Activated CD8-positive, alpha-beta memory T cell treated with anti-CD3 and anti-CD28 coated beads, Interleukin-2, amount 50 U/mL, for 24 hours (primary cell): ENCODE data around the gene APOBEC3A.
A peak's percentile ranks its signal among the peaks of the same experiment; 100 is the strongest.
"Not testable (repeated sequence)": the region's sequence is repeated elsewhere in the genome, so short reads cannot be mapped to it uniquely, and the experiment has no call there.

Source experiments
- DNase-seq: peaks from one replicate; pipeline ENCODE4 v3.0.0-alpha.2; 2020; ENCODE audit errors: extremely low read depth

The APOBEC3A gene

DNA sequence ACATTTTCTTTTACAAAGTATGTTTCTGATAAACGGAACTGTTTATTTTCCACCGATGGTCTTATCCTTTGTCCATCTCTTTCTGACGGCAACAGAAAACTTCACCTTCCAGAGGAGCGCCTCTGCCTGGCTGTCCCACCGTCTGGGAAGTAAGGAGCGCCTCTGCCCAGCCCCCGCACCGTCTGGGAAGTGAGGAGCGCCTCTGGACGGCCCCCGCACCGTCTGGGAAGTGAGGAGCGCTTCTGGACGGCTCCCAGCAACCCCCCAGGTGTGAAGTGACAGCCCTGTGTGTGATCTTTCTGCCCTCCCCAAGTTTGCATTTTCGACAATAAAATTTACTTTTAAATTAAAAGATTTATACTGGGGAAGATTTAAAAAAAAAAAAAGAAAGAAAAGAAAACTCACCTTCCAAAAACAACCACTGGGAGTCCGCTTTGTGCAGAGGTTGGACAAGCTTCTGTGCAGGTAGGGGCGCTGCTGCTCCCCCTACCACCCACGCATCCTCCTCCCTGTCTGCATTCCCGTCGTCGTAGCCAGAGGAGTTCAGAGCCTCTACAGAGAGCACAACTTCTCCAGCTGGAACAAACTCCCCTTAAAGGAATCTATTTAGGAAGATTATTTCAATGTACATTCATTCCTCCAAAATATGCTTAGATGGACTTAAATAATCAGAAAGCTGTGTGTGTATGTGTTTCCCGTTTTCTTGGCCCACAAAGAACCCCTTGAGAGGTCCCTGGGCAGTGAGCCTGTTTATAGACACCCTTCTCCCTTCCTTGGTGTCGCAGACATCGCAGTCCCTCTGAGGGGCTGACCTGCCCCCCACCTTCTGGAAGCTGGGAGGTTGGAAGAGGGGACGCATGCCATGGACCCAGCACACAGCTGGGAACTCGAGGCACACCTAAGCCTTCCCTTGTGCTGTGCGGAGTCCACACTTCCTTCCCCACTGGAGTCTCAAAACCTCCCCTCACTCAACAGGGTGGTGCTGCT, 23.9 kb downstream of the APOBEC3A start:
- DNase-seq: no peak

DNA sequence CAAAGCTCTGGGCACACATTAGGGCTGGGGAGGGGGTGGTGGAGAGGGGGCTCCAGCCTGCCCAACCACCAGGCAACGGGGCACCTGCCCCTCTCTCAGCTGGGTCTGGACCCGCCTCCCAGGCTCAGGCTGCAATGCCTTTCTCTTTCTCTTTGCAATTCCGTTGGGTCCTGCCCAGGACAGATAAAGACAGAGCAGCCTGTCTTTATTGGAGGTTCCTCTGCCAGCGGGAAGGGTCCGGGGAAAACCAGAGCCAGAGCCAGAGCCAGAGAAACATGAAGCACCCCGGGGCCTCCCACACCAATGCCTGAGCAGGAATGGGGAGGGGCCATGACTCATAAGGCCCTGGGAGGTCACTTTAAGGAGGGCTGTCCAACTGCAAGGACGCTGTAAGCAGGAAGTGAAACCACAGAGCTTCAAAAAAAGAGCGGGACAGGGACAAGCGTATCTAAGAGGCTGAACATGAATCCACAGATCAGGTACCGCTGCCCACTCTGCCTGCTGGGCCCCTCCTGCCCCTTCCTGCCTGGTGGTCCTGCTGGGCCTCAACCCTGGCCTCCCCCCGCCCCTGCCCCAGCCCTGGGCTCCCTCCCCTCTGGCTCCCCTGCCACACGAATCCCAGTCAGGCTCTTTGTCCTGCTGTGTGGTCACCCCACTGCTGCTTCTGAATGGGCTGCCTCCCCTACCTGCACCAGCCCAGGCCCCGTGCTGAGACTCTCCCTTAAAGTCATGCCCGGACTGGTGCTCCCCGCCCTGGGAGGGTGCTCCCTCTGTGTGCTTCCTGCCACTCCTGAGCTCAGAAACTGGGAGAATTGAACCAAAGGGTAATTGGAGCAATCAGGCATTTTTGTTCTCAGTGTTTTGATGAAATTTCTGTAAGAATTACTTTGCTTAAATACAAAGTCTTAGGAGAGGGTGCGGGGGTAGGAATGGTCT, 24.9 kb downstream of the APOBEC3A start, which contains the start of gene APOBEC3B:
Gene APOBEC3B, plus strand, starts transcription at position 356 of the 936 bp plus-strand sequence. Its CDS starts 107 bp downstream, at position 463.
- peak; percentile 40 for DNase-seq

DNA sequence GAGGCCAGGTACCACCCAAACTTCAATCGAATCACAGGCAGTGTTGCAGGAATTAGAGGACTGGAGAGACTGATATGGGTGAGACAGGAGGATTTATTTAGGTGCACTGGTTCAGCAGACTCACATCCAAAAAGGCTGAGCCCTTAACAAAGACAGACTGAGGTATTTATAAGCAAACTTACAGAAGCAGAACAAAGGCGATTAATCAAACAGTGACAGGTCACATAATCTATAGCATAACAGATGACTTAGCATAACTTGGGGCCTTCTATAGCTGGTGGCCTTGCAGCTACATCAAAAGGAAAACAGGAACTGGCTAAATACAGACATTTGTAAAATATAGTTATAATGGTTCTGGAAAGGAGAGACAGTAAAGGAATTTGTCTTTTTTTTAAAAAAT, 26.8 kb downstream of the APOBEC3A start:
- DNase-seq: no peak

DNA sequence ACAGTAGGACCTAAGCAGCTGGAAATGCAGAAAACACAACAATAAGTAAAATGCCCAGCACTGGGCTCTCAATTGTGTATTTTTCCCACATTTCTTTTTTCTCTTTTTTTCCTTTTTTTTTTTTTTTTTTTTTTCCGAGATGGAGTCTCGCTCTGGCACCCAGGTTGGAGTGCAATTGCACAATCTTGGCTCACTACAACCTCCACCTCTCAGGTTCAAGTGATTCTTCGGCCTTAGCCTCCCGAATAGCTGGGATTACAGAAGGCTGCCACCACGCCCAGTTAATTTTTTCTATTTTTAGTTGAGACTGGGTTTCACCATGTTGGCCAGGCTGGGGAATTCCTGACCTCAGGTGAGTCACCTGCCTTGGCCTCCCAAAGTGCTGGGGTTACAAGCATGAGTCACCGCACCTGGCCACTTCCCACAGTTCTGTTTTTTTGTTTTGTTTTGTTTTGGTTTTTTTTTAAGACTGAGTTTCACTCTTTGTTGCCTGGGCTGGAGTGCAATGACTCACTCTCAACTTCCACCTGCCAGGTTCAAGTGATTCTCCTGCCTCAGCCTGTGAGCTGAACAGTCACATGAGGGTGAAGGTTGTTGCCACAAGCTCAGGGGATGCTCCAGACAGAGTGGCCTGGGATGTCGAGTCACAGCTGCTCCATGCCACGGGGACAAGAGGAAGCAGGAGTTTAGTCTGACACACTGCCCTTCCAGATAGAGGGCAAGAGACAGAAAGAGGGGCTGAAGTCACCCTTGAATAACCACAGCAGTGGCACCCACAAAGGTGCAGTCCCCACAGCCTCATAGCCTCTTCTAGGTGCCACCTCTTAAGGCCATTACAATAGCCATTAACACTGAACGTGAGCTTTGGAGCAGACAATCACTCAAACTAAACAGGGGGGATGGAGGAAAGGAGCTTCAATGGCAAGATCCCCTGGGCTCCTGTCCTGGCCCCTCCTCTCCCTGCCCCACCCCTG, 27.7 kb downstream of the APOBEC3A start:
- DNase-seq: peak; percentile 69

DNA sequence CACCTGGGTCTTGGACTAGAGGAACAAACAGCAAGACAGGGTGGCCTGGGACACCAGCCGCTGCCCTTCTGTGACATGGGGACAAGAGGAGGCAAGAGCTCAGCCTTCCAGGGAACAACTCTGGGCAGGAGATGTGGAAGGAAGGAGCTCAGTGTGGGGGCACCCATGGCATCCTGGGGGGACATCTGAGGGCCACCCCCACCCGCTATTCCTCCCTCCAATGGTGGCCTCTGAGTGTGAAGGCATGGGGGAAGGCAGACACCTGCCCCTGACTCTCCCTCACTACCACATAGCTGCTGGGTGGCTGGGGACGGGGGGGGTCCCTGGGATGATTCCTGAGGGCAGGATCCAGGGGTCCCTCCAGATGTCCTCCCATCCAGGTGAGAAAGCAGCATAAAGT, 29.2 kb downstream of the APOBEC3A start:
- no peak for DNase-seq

DNA sequence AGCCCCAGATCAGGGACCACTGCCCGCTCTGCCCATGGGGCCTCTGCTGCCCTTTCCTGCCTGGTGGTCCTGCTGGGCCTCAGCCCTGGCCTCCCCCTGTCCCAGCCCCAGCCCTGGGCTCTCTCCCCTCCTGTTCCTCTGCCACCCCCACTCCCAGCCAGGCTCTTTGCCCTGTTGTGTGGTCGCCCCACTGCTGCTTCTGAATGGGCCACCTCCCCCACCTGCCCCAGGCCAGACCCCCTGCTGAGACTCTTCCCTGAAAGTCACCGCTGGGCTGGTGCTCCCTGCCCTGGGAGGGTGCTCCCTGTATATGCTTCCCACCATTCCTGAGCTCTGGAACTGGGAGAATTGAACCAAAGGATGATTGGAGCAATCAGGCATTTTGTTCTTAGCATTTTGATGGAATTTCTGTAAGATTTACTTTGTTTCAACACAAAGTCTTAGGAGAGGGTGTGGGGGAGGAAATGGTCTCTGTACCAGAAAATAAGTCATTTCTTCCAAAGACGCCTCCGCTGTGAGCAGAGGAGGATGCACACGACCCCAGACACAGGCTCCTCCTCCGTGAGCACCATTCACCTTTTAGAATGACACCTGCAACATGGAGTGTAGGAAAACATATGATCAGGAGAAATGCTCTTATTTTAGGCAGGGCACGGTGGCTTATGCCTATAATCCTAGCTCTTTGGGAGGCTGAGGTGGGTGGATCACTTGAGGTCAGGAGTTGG, 29.9 kb downstream of the APOBEC3A start:
- no peak for DNase-seq

DNA sequence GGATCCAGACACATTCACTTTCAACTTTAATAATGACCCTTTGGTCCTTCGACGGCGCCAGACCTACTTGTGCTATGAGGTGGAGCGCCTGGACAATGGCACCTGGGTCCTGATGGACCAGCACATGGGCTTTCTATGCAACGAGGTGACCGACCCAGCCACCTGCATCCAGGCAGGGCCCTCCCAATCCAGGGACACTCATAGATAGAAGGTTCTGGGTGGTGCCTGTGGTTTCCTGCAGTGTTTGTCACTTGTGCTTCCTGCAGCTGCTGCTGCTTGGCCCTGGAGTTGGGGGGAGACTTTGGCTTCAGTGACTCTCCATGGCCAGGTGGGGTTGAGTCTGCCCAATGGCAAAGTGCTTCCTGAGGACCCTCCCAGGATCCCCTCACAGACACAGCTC, 32.1 kb downstream of the APOBEC3A start:
- no peak for DNase-seq

DNA sequence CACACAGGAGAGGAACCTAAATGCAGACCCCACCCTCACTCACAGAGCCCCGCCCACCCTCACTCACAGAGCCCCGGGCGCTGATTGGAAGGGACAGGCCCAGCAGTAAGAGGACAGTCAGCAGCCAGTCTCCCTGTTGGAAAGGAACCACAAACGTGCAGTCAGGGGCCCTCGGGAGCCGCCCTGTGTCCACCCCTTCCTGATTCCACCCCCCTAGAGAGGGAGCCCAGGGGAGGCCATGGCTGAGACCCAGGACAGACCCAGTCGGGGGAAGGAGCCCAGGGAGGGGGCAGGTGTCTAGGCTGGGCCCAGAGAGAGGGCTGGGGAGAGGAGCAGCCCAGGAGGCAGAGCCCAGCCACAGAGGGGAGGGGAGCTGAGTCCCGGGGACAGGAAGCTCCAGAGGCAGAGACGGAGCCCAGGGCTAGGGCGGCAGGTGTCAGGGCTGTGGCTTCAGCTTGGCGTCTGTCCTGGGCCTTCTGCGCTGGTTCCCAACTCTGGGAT, 35.5 kb downstream of the APOBEC3A start:
- not testable (repeated sequence) for DNase-seq

DNA sequence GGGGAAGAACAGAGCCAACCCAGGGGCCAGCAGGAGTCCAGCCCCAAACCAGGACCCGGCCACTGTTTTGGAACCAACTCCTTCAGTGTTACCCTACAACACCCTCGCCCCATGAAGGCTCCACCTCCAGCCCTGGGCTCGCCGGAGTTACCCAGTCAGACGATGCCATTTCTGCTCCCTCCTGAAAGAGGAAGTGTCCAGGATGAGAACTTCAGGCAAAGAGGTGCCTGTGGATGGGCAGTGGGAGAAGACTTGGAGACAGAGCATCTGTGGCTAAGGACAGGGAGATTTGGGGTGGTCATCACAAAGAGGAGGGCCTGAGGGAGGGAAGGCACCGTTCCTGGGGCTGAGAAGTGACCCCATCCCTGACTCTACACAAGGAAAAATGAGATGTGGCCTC, 38.7 kb downstream of the APOBEC3A start:
- DNase-seq: no peak

DNA sequence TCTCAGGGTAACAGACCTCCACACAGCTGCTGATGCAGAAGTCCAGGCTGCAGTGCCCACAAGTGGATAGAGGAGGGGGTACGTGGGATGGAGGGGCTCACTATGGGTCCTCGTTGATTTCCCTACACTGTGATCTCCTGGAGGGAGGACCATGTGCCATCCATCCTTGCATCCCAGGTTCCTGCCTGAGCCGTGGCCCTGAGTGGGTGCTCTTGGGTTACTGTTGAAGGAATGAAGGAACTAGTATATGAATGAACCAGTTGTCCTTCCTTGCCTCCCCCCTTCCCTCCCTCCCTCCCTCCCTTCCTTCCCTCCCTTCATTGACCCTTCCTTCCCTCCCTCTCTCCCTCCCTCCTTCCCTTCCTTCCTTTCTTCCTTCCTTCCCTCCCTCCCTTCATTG, 40.1 kb downstream of the APOBEC3A start:
- DNase-seq: no peak

DNA sequence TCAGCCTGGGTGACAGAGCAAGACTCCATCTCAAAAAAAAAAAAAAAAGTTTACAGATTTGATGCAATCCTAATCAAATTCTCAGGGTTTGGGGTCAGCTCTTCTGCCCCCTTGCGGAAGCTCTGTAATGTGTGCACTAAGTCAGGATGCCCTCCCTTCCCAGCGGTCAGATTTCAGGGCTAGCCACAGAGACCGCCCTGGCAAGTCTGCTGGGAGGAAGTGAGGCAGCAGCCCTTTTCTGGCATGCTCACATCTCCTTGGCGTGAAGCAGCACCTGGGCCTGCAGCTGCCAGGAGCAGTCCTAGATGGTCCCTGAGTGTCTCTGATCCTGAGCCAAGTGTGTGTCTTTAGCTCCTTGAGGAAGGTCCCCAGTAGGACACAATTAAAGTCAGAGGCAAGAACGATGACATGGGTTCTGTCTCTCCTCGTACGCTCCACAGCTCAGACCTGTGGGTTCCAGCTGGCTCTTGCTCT, 45.8 kb downstream of the APOBEC3A start:
- peak; percentile 38 for DNase-seq

DNA sequence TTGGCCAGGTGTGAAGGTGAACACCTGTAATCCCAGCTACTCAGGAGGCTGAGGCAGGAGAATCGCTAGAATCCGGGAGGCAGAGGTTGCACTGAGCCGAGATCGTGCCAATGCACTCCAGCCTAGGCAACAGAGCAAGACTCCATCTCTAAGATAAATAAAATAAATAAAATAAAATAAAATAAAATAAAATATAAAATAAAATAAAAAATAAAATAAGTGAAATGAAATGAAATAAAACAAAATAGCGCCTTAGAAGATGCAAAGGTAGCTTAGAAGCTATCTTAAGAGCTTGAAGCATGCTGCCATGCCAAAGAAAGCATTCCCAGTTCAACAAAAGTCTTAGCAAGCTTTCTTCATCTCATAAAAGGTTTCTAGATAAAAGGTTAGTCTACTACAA, 49.8 kb downstream of the APOBEC3A start:
- no peak for DNase-seq

DNA sequence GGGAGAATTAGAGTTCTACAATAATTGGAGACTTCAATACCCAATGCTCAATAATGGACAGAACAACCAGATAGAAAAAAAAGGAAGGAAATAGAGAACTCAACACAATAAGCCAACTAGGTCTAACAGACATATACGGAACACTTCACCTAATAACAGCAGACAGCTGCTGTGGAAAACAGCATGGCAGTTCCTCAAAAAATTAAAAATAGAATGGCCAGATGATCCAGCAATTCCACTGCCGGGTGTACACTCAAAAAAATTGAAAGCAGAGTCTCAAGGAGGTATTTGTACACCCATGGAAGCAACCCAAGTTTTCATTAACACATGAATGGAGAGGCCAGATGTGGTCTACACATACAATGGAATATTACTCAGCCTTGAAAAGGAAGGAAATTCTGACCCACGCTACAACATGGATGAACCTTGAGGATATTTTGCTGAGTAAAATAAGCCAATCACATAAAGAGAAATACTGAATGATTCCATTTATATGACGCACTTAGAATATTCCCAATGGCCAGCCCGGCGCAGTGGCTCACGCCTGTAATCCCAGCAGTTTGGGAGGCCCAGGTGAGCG, 51.0 kb downstream of the APOBEC3A start:
- DNase-seq: not testable (repeated sequence)

DNA sequence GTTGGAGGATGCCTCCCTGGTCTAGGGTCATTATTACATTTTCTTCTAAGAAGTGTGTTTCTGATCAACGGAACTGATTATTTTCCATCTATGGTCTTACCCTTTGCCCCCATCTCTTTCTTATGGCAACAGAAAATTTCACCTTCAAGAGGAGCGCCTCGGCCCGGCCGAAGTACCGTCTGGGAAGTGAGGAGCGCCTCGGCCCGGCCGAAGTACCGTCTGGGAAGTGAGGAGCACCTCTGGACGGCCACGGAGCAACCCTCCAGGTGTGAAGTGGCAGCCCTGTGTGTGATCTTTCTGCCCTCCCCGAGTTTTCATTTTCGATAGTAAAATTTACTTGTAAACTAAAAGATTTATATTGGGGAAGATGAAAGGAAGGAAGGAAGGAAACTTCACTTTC, 53.5 kb downstream of the APOBEC3A start:
- DNase-seq: no peak
